K562 (cell line): ENCODE measurements around the gene TCEANC. TPM values are rescaled to one million over a fixed set of nuclear protein-coding genes. Genes with fewer than 3 reads are reported as not detected.

Experiments used
- DPF2 ChIP-seq: fragments of 450-650 bp; IDR thresholded peaks from 2 replicates; pipeline ENCODE4 v1.6.1; 2016
- EP400 ChIP-seq: fragments of 450-650 bp; IDR thresholded peaks from 2 replicates; pipeline ENCODE4 v1.6.1; 2017; ENCODE audit warnings: antibody characterized with exemption, mild to moderate bottlenecking, moderate library complexity
- ETV6 ChIP-seq, 3 experiments: fragments of 150-350 bp in 1 of 3; sonication (generic) in 1 of 3; formaldehyde crosslinking in 1 of 3; IDR thresholded peaks; 2 replicates each; pipeline versions ENCODE4 v1.6.1 to v1.8.0; 2014 to 2022; ENCODE audit warnings: borderline replicate concordance in 2 of 3, low read depth in 2 of 3, antibody characterized with exemption in 1 of 3, low read length in 1 of 3, mild to moderate bottlenecking in 1 of 3, missing genetic modification reagents in 1 of 3
- NCOA6 ChIP-seq: fragments of 450-650 bp; IDR thresholded peaks from 2 replicates; pipeline ENCODE4 v1.6.1; 2017; ENCODE audit warnings: mild to moderate bottlenecking
- NELFE ChIP-seq: IDR thresholded peaks from 2 replicates; pipeline ENCODE4 v1.6.1; 2011; ENCODE audit warnings: mild to moderate bottlenecking; ENCODE audit not compliant: insufficient read depth, insufficient read length
- NR3C1 ChIP-seq: sonication (generic); formaldehyde crosslinking; IDR thresholded peaks from 2 replicates; pipeline ENCODE4 v1.8.1; 2022; ENCODE audit warnings: missing genetic modification reagents
- POLR3G ChIP-seq: IDR thresholded peaks from 2 replicates; pipeline ENCODE4 v1.6.1; 2011; ENCODE audit not compliant: insufficient read length, insufficient replicate concordance; ENCODE audit errors: extremely low read depth
- RBM25 ChIP-seq: fragments of 200-400 bp; formaldehyde crosslinking; IDR thresholded peaks from 2 replicates; pipeline ENCODE4 v1.6.1; 2018; ENCODE audit warnings: low read length, low read depth, moderate library complexity; ENCODE audit not compliant: severe bottlenecking
- RUNX1 ChIP-seq: sonication (generic); IDR thresholded peaks from 2 replicates; pipeline ENCODE4 v1.6.1; 2016; ENCODE audit warnings: antibody characterized with exemption, low read depth
- ZEB2 ChIP-seq: fragments of 450-650 bp; IDR thresholded peaks from 2 replicates; pipeline ENCODE4 v1.6.1; 2016
- ZFP30 ChIP-seq: fragments of 250-450 bp; sonication (Bioruptor Pico); IDR thresholded peaks from 2 replicates; pipeline ENCODE4 v1.8.0; 2022; ENCODE audit warnings: moderate library complexity, mild to moderate bottlenecking, inconsistent platforms, borderline replicate concordance
- ZNF3 ChIP-seq: fragments of 250-450 bp; sonication (Bioruptor Pico); IDR thresholded peaks from 2 replicates; pipeline ENCODE4 v1.5.0; 2021; ENCODE audit warnings: mild to moderate bottlenecking, moderate library complexity
- ZNF696 ChIP-seq: fragments of 250-450 bp; sonication (Bioruptor Pico); conservative IDR thresholded peaks from 2 replicates; pipeline ENCODE4 v1.4.0; 2020; ENCODE audit warnings: mild to moderate bottlenecking, moderate library complexity
- polyA plus RNA-seq, 8 experiments: library from polyadenylated mRNA; depleted of rRNA in 4 of 8; stranded (reverse) in 5 of 8; unstranded in 3 of 8; fragments of >200 nt; fragmentation: Nextera tagmentation in 2 of 8; fragmentation: Illumina TruSeq in 1 of 8; extraction: Ambion mirVana in 2 of 8; extraction: Trizol in 1 of 8; gene quantifications; 2 replicates each; pipeline versions ENCODE4 v1.2.1 to v1.2.3, GENCODE V29; 2011 to 2014; ENCODE audit warnings: inconsistent platforms in 1 of 8, missing spikeins in 1 of 8
- total RNA-seq, 7 experiments: library from RNA; depleted of rRNA in 6 of 7; stranded (reverse); fragments of >200 nt in 6 of 7; fragmentation: Illumina TruSeq in 2 of 7; extraction: Trizol in 2 of 7; gene quantifications; 2 replicates each; pipeline versions ENCODE4 v1.2.1 to v1.2.3, GENCODE V29; 2011 to 2021; ENCODE audit warnings: low replicate concordance in 1 of 7
- TF ChIP-seq, protein P1 (sequence below): fragments of 450-650 bp; formaldehyde crosslinking; IDR thresholded peaks from 2 replicates; pipeline ENCODE4 v1.4.0; 2020; ENCODE audit warnings: mild to moderate bottlenecking, mixed read lengths
- TF ChIP-seq, protein P2 (sequence below): fragments of 250-450 bp; sonication (Bioruptor Pico); IDR thresholded peaks from 2 replicates; pipeline ENCODE4 v1.8.0; 2022; ENCODE audit warnings: inconsistent platforms
- TF ChIP-seq, protein P3 (sequence below): fragments of 450-650 bp; IDR thresholded peaks from 2 replicates; pipeline ENCODE4 v1.6.1; 2017; ENCODE audit warnings: antibody characterized with exemption, mild to moderate bottlenecking
- TF ChIP-seq, protein P4 (sequence below): IDR thresholded peaks from 2 replicates; pipeline ENCODE4 v1.6.1; 2014; ENCODE audit warnings: antibody characterized with exemption

Gene TCEANC
- total and polyA plus RNA-seq, 9 of the 15 experiments (the other 6 are each of a cell fraction or from before 2014, with no cell fraction given): 1.2 to 2.8 (median 2.0) TPM

DNA sequence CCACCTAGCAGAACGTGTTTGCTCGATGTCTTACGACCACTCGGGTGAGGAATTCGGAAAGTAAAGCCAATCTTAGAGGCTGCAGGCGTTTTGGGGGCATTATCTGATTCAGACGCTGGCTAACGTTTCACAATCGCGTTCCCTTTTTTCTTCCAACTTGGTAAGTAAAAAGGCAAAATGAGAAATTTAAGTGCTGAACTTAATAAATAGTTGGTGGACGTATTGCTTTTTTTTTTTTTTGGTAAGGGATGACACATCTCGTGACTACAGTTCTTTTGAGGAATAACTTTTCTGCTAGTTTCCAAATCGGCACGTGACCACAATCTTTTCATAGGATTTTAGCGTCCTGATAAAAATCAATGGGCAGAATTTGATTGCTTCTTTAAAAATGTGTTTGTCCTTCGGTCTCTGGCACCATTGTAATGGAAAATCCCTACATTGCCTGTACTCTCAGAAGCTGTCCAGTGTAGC lies 36.8 kb downstream of the TCEANC start (continued):
- TF ChIP-seq, protein P1, sequence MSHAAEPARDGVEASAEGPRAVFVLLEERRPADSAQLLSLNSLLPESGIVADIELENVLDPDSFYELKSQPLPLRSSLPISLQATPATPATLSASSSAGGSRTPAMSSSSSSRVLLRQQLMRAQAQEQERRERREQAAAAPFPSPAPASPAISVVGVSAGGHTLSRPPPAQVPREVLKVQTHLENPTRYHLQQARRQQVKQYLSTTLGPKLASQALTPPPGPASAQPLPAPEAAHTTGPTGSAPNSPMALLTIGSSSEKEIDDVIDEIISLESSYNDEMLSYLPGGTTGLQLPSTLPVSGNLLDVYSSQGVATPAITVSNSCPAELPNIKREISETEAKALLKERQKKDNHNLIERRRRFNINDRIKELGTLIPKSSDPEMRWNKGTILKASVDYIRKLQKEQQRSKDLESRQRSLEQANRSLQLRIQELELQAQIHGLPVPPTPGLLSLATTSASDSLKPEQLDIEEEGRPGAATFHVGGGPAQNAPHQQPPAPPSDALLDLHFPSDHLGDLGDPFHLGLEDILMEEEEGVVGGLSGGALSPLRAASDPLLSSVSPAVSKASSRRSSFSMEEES (CRISPR knock-in tag): peak; percentile 72
- no peak for TF ChIP-seq NR3C1 (CRISPR knock-in tag)
- no peak for TF ChIP-seq RUNX1
- no peak for TF ChIP-seq NELFE
- TF ChIP-seq ZEB2: no peak
- no peak for TF ChIP-seq NCOA6
- TF ChIP-seq, protein P2, sequence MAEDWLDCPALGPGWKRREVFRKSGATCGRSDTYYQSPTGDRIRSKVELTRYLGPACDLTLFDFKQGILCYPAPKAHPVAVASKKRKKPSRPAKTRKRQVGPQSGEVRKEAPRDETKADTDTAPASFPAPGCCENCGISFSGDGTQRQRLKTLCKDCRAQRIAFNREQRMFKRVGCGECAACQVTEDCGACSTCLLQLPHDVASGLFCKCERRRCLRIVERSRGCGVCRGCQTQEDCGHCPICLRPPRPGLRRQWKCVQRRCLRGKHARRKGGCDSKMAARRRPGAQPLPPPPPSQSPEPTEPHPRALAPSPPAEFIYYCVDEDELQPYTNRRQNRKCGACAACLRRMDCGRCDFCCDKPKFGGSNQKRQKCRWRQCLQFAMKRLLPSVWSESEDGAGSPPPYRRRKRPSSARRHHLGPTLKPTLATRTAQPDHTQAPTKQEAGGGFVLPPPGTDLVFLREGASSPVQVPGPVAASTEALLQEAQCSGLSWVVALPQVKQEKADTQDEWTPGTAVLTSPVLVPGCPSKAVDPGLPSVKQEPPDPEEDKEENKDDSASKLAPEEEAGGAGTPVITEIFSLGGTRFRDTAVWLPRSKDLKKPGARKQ (CRISPR knock-in tag): no peak
- TF ChIP-seq, protein P3, sequence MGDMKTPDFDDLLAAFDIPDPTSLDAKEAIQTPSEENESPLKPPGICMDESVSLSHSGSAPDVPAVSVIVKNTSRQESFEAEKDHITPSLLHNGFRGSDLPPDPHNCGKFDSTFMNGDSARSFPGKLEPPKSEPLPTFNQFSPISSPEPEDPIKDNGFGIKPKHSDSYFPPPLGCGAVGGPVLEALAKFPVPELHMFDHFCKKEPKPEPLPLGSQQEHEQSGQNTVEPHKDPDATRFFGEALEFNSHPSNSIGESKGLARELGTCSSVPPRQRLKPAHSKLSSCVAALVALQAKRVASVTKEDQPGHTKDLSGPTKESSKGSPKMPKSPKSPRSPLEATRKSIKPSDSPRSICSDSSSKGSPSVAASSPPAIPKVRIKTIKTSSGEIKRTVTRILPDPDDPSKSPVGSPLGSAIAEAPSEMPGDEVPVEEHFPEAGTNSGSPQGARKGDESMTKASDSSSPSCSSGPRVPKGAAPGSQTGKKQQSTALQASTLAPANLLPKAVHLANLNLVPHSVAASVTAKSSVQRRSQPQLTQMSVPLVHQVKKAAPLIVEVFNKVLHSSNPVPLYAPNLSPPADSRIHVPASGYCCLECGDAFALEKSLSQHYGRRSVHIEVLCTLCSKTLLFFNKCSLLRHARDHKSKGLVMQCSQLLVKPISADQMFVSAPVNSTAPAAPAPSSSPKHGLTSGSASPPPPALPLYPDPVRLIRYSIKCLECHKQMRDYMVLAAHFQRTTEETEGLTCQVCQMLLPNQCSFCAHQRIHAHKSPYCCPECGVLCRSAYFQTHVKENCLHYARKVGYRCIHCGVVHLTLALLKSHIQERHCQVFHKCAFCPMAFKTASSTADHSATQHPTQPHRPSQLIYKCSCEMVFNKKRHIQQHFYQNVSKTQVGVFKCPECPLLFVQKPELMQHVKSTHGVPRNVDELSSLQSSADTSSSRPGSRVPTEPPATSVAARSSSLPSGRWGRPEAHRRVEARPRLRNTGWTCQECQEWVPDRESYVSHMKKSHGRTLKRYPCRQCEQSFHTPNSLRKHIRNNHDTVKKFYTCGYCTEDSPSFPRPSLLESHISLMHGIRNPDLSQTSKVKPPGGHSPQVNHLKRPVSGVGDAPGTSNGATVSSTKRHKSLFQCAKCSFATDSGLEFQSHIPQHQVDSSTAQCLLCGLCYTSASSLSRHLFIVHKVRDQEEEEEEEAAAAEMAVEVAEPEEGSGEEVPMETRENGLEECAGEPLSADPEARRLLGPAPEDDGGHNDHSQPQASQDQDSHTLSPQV: no peak
- TF ChIP-seq ZNF3 (CRISPR knock-in tag): no peak
- TF ChIP-seq DPF2: peak; percentile 16; the same call in 1 of the 2 replicates
- TF ChIP-seq POLR3G: no peak
- no peak for TF ChIP-seq EP400
- TF ChIP-seq, protein P4, sequence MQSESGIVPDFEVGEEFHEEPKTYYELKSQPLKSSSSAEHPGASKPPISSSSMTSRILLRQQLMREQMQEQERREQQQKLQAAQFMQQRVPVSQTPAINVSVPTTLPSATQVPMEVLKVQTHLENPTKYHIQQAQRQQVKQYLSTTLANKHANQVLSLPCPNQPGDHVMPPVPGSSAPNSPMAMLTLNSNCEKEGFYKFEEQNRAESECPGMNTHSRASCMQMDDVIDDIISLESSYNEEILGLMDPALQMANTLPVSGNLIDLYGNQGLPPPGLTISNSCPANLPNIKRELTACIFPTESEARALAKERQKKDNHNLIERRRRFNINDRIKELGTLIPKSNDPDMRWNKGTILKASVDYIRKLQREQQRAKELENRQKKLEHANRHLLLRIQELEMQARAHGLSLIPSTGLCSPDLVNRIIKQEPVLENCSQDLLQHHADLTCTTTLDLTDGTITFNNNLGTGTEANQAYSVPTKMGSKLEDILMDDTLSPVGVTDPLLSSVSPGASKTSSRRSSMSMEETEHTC: no peak
- TF ChIP-seq ZFP30: no peak
- no peak for TF ChIP-seq ZNF696
- no peak for TF ChIP-seq RBM25
- TF ChIP-seq ETV6 (IDR thresholded peaks at IDR 0.05; ENCODE audit: borderline replicate concordance in 1 of 2, low read depth in 2 of 2, low read length in 1 of 2): no peak
- TF ChIP-seq ETV6 (CRISPR knock-in tag; IDR thresholded peaks at IDR 0.05; ENCODE audit: borderline replicate concordance): no peak
